HepG2 (cell line): ENCODE measurements around the gene FITM1. TPM values are rescaled to one million over a fixed set of nuclear protein-coding genes. Genes with fewer than 3 reads are reported as not detected.

Experiments used
- AHDC1 ChIP-seq: sonication (generic); formaldehyde crosslinking; IDR thresholded peaks from 2 replicates; pipeline ENCODE4 v1.5.1; 2020; ENCODE audit warnings: mild to moderate bottlenecking, missing genetic modification reagents, borderline replicate concordance
- CEBPG ChIP-seq: IDR thresholded peaks from 2 replicates; pipeline ENCODE4 v1.6.1; 2016
- HNRNPK ChIP-seq: fragments of 200-400 bp; formaldehyde crosslinking; IDR thresholded peaks from 2 replicates; pipeline ENCODE4 v1.6.1; 2018; ENCODE audit warnings: low read length, low read depth, moderate library complexity, mild to moderate bottlenecking; ENCODE audit not compliant: poor library complexity, severe bottlenecking
- KIAA2018 ChIP-seq: sonication (generic); formaldehyde crosslinking; IDR thresholded peaks from 2 replicates; pipeline ENCODE4 v1.5.0; 2020; ENCODE audit warnings: mild to moderate bottlenecking, missing genetic modification reagents, borderline replicate concordance
- NFKBIZ ChIP-seq: IDR thresholded peaks from 2 replicates; pipeline ENCODE4 v1.6.1; 2018; ENCODE audit warnings: missing genetic modification reagents, missing compliant biosample characterization
- NRL ChIP-seq: sonication (generic); formaldehyde crosslinking; IDR thresholded peaks from 2 replicates; pipeline ENCODE4 v1.5.0; 2020; ENCODE audit warnings: missing genetic modification reagents, mild to moderate bottlenecking, moderate library complexity, borderline replicate concordance
- PBX2 ChIP-seq: IDR thresholded peaks from 2 replicates; pipeline ENCODE4 v1.6.1; 2016; ENCODE audit warnings: control low read depth
- PREB ChIP-seq: sonication (generic); formaldehyde crosslinking; IDR thresholded peaks from 2 replicates; pipeline ENCODE4 v1.4.0; 2020; ENCODE audit warnings: missing genetic modification reagents
- ZFP1 ChIP-seq: IDR thresholded peaks from 2 replicates; pipeline ENCODE4 v1.6.1; 2016
- ZNF136 ChIP-seq: sonication (generic); formaldehyde crosslinking; IDR thresholded peaks from 2 replicates; pipeline ENCODE4 v1.8.1; 2022; ENCODE audit warnings: low read depth, mild to moderate bottlenecking, moderate library complexity, missing genetic modification reagents
- ZNF567 ChIP-seq: sonication (generic); formaldehyde crosslinking; IDR thresholded peaks from 2 replicates; pipeline ENCODE4 v1.8.1; 2023; ENCODE audit warnings: mild to moderate bottlenecking, missing genetic modification reagents, borderline replicate concordance
- ZNF580 ChIP-seq: IDR thresholded peaks from 2 replicates; pipeline ENCODE4 v1.6.1; 2016; ENCODE audit warnings: low read depth, borderline replicate concordance
- polyA plus RNA-seq, 8 experiments: library from polyadenylated mRNA; depleted of rRNA in 3 of 8; stranded (reverse) in 7 of 8; unstranded in 1 of 8; fragments of >200 nt; fragmentation: Illumina TruSeq in 4 of 8; extraction: Trizol in 4 of 8; gene quantifications; 2 replicates each; pipeline versions ENCODE4 v1.2.1 to v1.2.3, GENCODE V29; 2011 to 2016; ENCODE audit warnings: low read depth in 4 of 8, missing spikeins in 1 of 8, mixed read lengths in 1 of 8; ENCODE audit not compliant: insufficient read depth in 1 of 8
- total RNA-seq, 5 experiments: library from RNA; depleted of rRNA; stranded (reverse); fragments of >200 nt; fragmentation: Illumina TruSeq; extraction: Trizol; gene quantifications; 2 replicates each; pipeline ENCODE4 v1.2.3, GENCODE V29; 2016; ENCODE audit warnings: low read depth in 1 of 5

The FITM1 gene
- total and polyA plus RNA-seq, 2 of the 13 experiments (the other 11 are each of a cell fraction or from before 2014, with no cell fraction given), result 2.7 to 5.8 TPM

GRCh38 chr14:24146453-24146977 lies 16.1 kb downstream of the FITM1 start, which contains the start of gene PSME2 (continued):
- TF ChIP-seq KIAA2018, result 0 out of 2 replicates have a peak, but pooled peaks have one; percentile 29
- peak; percentile 14; the same call in 1 of the 2 replicates for TF ChIP-seq NFKBIZ (CRISPR knock-in tag)
- no peak for TF ChIP-seq ZNF567 (CRISPR knock-in tag)
- TF ChIP-seq ZFP1 (CRISPR knock-in tag), result no peak; the same call in 1 of the 2 replicates
- no peak for TF ChIP-seq ZNF580 (CRISPR knock-in tag)
- TF ChIP-seq PBX2 (CRISPR knock-in tag), result 0 out of 2 replicates have a peak, but pooled peaks have one; percentile 34
- no peak for TF ChIP-seq HNRNPK
- TF ChIP-seq CEBPG (CRISPR knock-in tag), result peak; percentile 38; the same call in 1 of the 2 replicates
- TF ChIP-seq PREB, result no peak
- TF ChIP-seq ZNF136 (CRISPR knock-in tag), result 0 out of 2 replicates have a peak, but pooled peaks have one; percentile 83
- no peak for TF ChIP-seq AHDC1 (CRISPR knock-in tag)
- TF ChIP-seq NRL (CRISPR knock-in tag), result no peak
